Stimulated activated CD8-positive, alpha-beta memory T cell treated with anti-CD3 and anti-CD28 coated beads, Interleukin-12 subunit alpha, Interleukin-12 subunit beta, amount 100 ng/mL, for 24 hours (primary cell): Measurements from ENCODE around the gene MTHFD2L.

Source experiments
- DNase-seq: peaks from one replicate; pipeline ENCODE4 v3.0.0-alpha.2; 2020; ENCODE audit errors: extremely low read depth

Gene MTHFD2L

GRCh38 chr4:74307170-74307569 lies 149.3 kb downstream of the MTHFD2L start:
- no peak for DNase-seq

- no peak for DNase-seq
Observed at GRCh38 chr4:74308215-74308614, 150.3 kb downstream of the MTHFD2L start, which contains the start of gene EPGN. Gene EPGN, plus strand, starts transcription at chr4:74308470. Its CDS starts 64 bp downstream, at chr4:74308534.

GRCh38 chr4:74309223-74309622 lies 151.3 kb downstream of the MTHFD2L start:
- no peak for DNase-seq

GRCh38 chr4:74311696-74312313 lies 153.9 kb downstream of the MTHFD2L start:
- no peak for DNase-seq

GRCh38 chr4:74314329-74314728 lies 156.4 kb downstream of the MTHFD2L start:
- no peak for DNase-seq

- no peak for DNase-seq
Observed at GRCh38 chr4:74314944-74315343, 157.0 kb downstream of the MTHFD2L start.

GRCh38 chr4:74315376-74315775 lies 157.5 kb downstream of the MTHFD2L start:
- DNase-seq: no peak

- no peak for DNase-seq
Observed at GRCh38 chr4:74316397-74316796, 158.5 kb downstream of the MTHFD2L start.

GRCh38 chr4:74317616-74318246 lies 159.8 kb downstream of the MTHFD2L start:
- no peak for DNase-seq

- no peak for DNase-seq
Observed at GRCh38 chr4:74318276-74318675, 160.4 kb downstream of the MTHFD2L start.

GRCh38 chr4:74319470-74319869 lies 161.6 kb downstream of the MTHFD2L start:
- DNase-seq: no peak

GRCh38 chr4:74320559-74321118 lies 162.7 kb downstream of the MTHFD2L start:
- no peak for DNase-seq

GRCh38 chr4:74322301-74322700 lies 164.4 kb downstream of the MTHFD2L start:
- no peak for DNase-seq

- no peak for DNase-seq
Observed at GRCh38 chr4:74323663-74324062, 165.7 kb downstream of the MTHFD2L start.

GRCh38 chr4:74324262-74324661 lies 166.3 kb downstream of the MTHFD2L start:
- no peak for DNase-seq

- DNase-seq: no peak
Observed at GRCh38 chr4:74325886-74326285, 168.0 kb downstream of the MTHFD2L start.

- no peak for DNase-seq
Observed at GRCh38 chr4:74327762-74328161, 169.8 kb downstream of the MTHFD2L start.

- DNase-seq: no peak
Observed at GRCh38 chr4:74328501-74328900, 170.6 kb downstream of the MTHFD2L start.

- no peak for DNase-seq
Observed at GRCh38 chr4:74329307-74329706, 171.4 kb downstream of the MTHFD2L start.

GRCh38 chr4:74330295-74330750 lies 172.4 kb downstream of the MTHFD2L start:
- DNase-seq: no peak

GRCh38 chr4:74331252-74331651 lies 173.3 kb downstream of the MTHFD2L start:
- no peak for DNase-seq

- DNase-seq: no peak
Observed at GRCh38 chr4:74331944-74332343, 174.0 kb downstream of the MTHFD2L start.

GRCh38 chr4:74334636-74335035 lies 176.7 kb downstream of the MTHFD2L start:
- no peak for DNase-seq
